Stimulated activated naive CD8-positive, alpha-beta T cell treated with anti-CD3 and anti-CD28 coated beads, Interleukin-15, amount 100 ng/mL, for 72 hours (primary cell): ENCODE measurements around the gene TCL1B.
"Not testable (repeated sequence)": the region's sequence is repeated elsewhere in the genome, so short reads cannot be mapped to it uniquely, and the experiment has no call there.

Source experiments
- ATAC-seq: fragments of 150-1000 bp; cut with Tn5 transposase; 2 replicates; pipeline ENCODE4 v1.10.0; 2021; ENCODE audit warnings: mild to moderate bottlenecking, moderate library complexity
- DNase-seq, 2 donors: peaks; one replicate each; pipeline ENCODE4 v3.0.0; 2021 to 2022
- H3K27ac Mint-ChIP-seq, 2 donors: one replicate each; pipeline ENCODE4 v1.8.0; 2022; ENCODE audit warnings: mild to moderate bottlenecking in 2 of 2, mixed read lengths in 2 of 2, moderate library complexity in 2 of 2
- H3K27me3 Mint-ChIP-seq: one replicate; pipeline ENCODE4 v1.8.0; 2022; ENCODE audit warnings: mixed read lengths
- H3K4me1 Mint-ChIP-seq: one replicate; pipeline ENCODE4 v1.8.0; 2022; ENCODE audit warnings: mild to moderate bottlenecking, mixed read lengths
- H3K4me3 Mint-ChIP-seq, 2 donors: one replicate each; pipeline ENCODE4 v1.8.0; 2022; ENCODE audit warnings: mild to moderate bottlenecking in 2 of 2, mixed read lengths in 2 of 2, moderate library complexity in 1 of 2
- H3K9me3 Mint-ChIP-seq, 2 donors: one replicate each; pipeline ENCODE4 v1.8.0; 2022; ENCODE audit warnings: mixed read lengths in 2 of 2

TCL1B gene

GRCh38 chr14:95662376-95663186 is 23.6 kb upstream of the TCL1B start:
- Mint-ChIP-seq H3K27me3 (peaks cover 28% of the 10 kb centered on the region), H3K4me3 (peak overlapping the region in 1 of 2 donors; percentile 17), H3K9me3 (no peaks in the 10 kb centered on the region), H3K27ac (no peak overlapping the region), H3K4me1 (peaks cover 12% of the 10 kb centered on the region)
- no peak for DNase-seq
- no peak for ATAC-seq

GRCh38 chr14:95663226-95663797 is 22.9 kb upstream of the TCL1B start:
- Mint-ChIP-seq H3K27me3 (peaks cover 22% of the 10 kb centered on the region), H3K27ac (no peak overlapping the region), H3K4me3 (peak overlapping the region in 1 of 2 donors; percentile 17), H3K9me3 (no peaks in the 10 kb centered on the region), H3K4me1 (peaks cover 12% of the 10 kb centered on the region)
- ATAC-seq (no peak), DNase-seq (no peak)

- H3K27me3 Mint-ChIP-seq = peaks cover 16% of the 10 kb centered on the region
Measured at GRCh38 chr14:95664066-95664465, 22.2 kb upstream of the TCL1B start.

GRCh38 chr14:95664546-95664945 is 21.7 kb upstream of the TCL1B start:
- H3K9me3 Mint-ChIP-seq = no peaks in the 10 kb centered on the region
- DNase-seq = no peak
- H3K4me1 Mint-ChIP-seq = peaks cover 12% of the 10 kb centered on the region
- H3K27me3 Mint-ChIP-seq = peaks cover 14% of the 10 kb centered on the region
- no peak overlapping the region for H3K27ac Mint-ChIP-seq
- no peak for ATAC-seq
- no peak overlapping the region for H3K4me3 Mint-ChIP-seq

More at GRCh38 chr14:95664066-95664465, 22.2 kb upstream of the TCL1B start:
- Mint-ChIP-seq H3K9me3 (no peaks in the 10 kb centered on the region), H3K27ac (no peak overlapping the region), H3K4me1 (peaks cover 12% of the 10 kb centered on the region), H3K4me3 (no peak overlapping the region)
- ATAC-seq = no peak
- no peak for DNase-seq

GRCh38 chr14:95665530-95665929 is 20.7 kb upstream of the TCL1B start:
- ATAC-seq, H3K4me3 Mint-ChIP-seq, DNase-seq, H3K27ac Mint-ChIP-seq, H3K9me3 Mint-ChIP-seq: not testable (repeated sequence)
- Mint-ChIP-seq H3K4me1 (peaks cover 12% of the 10 kb centered on the region), H3K27me3 (peaks cover 20% of the 10 kb centered on the region)

- H3K4me1 Mint-ChIP-seq = peaks cover 12% of the 10 kb centered on the region
- peaks cover 20% of the 10 kb centered on the region for H3K27me3 Mint-ChIP-seq
- H3K27ac Mint-ChIP-seq = no peak overlapping the region
- ATAC-seq (no peak), DNase-seq (no peak)
- no peak overlapping the region for H3K4me3 Mint-ChIP-seq
- H3K9me3 Mint-ChIP-seq = no peaks in the 10 kb centered on the region
Measured at GRCh38 chr14:95666450-95666849, 19.8 kb upstream of the TCL1B start.

GRCh38 chr14:95667249-95667693 is 19.0 kb upstream of the TCL1B start:
- H3K9me3 Mint-ChIP-seq = no peaks in the 10 kb centered on the region
- peaks cover 19% of the 10 kb centered on the region for H3K27me3 Mint-ChIP-seq
- H3K27ac Mint-ChIP-seq = no peak overlapping the region

GRCh38 chr14:95668235-95668772 is 17.9 kb upstream of the TCL1B start:
- DNase-seq (no peak), ATAC-seq (no peak)

More at GRCh38 chr14:95667249-95667693, 19.0 kb upstream of the TCL1B start:
- Mint-ChIP-seq H3K4me1 (peaks cover 10% of the 10 kb centered on the region), H3K4me3 (no peak overlapping the region)
- ATAC-seq (no peak), DNase-seq (no peak)

GRCh38 chr14:95674613-95675012 is 11.6 kb upstream of the TCL1B start:
- Mint-ChIP-seq H3K4me1 (no peaks in the 10 kb centered on the region), H3K27me3 (peaks cover 65% of the 10 kb centered on the region), H3K4me3 (no peak overlapping the region), H3K9me3 (no peaks in the 10 kb centered on the region), H3K27ac (no peak overlapping the region)
- DNase-seq (no peak), ATAC-seq (no peak)

More at GRCh38 chr14:95668235-95668772, 17.9 kb upstream of the TCL1B start:
- no peak overlapping the region for H3K4me3 Mint-ChIP-seq
- no peaks in the 10 kb centered on the region for H3K4me1 Mint-ChIP-seq
- H3K9me3 Mint-ChIP-seq = no peaks in the 10 kb centered on the region
- H3K27ac Mint-ChIP-seq = peak overlapping the region in 1 of 2 donors; percentile 52
- H3K27me3 Mint-ChIP-seq = peaks cover 28% of the 10 kb centered on the region

GRCh38 chr14:95675486-95675885 is 10.7 kb upstream of the TCL1B start:
- Mint-ChIP-seq H3K4me1 (no peaks in the 10 kb centered on the region), H3K27me3 (peaks cover 57% of the 10 kb centered on the region), H3K27ac (peak overlapping the region in 1 of 2 donors; percentile 9), H3K9me3 (no peaks in the 10 kb centered on the region), H3K4me3 (no peak overlapping the region)
- ATAC-seq (no peak), DNase-seq (no peak)

GRCh38 chr14:95677179-95677835 is 8.9 kb upstream of the TCL1B start:
- ATAC-seq (no peak), DNase-seq (no peak)
- H3K4me3 Mint-ChIP-seq = no peak overlapping the region
- H3K9me3 Mint-ChIP-seq = no peaks in the 10 kb centered on the region
- H3K27ac Mint-ChIP-seq = no peak overlapping the region
- no peaks in the 10 kb centered on the region for H3K4me1 Mint-ChIP-seq
- peaks cover 46% of the 10 kb centered on the region for H3K27me3 Mint-ChIP-seq

- no peak for ATAC-seq
- DNase-seq = no peak
- no peaks in the 10 kb centered on the region for H3K9me3 Mint-ChIP-seq
- no peaks in the 10 kb centered on the region for H3K4me1 Mint-ChIP-seq
- H3K4me3 Mint-ChIP-seq = no peak overlapping the region
- no peak overlapping the region for H3K27ac Mint-ChIP-seq
- peaks cover 47% of the 10 kb centered on the region for H3K27me3 Mint-ChIP-seq
Measured at GRCh38 chr14:95679148-95679815, 6.9 kb upstream of the TCL1B start.

- Mint-ChIP-seq H3K27me3 (peaks cover 51% of the 10 kb centered on the region), H3K4me1 (no peaks in the 10 kb centered on the region), H3K9me3 (no peaks in the 10 kb centered on the region), H3K4me3 (no peak overlapping the region), H3K27ac (no peak overlapping the region)
- no peak for ATAC-seq
- DNase-seq = no peak
Measured at GRCh38 chr14:95679998-95680735, 6.1 kb upstream of the TCL1B start.

GRCh38 chr14:95681153-95681552 is 5.1 kb upstream of the TCL1B start:
- Mint-ChIP-seq H3K4me1 (no peaks in the 10 kb centered on the region), H3K27ac (no peak overlapping the region), H3K27me3 (peaks cover 50% of the 10 kb centered on the region), H3K9me3 (no peaks in the 10 kb centered on the region), H3K4me3 (no peak overlapping the region)
- ATAC-seq (no peak), DNase-seq (no peak)

GRCh38 chr14:95683793-95684192 is 2.4 kb upstream of the TCL1B start:
- H3K9me3 Mint-ChIP-seq = no peaks in the 10 kb centered on the region
- no peak overlapping the region for H3K27ac Mint-ChIP-seq
- H3K27me3 Mint-ChIP-seq = peaks cover 31% of the 10 kb centered on the region
- ATAC-seq = peak; percentile 46
- peak; percentile 24 to 27 for DNase-seq
- no peak overlapping the region for H3K4me3 Mint-ChIP-seq
- H3K4me1 Mint-ChIP-seq = no peaks in the 10 kb centered on the region
